B cell (primary cell): Measurements from ENCODE around the gene TIAM1.

Experiments
- CTCF ChIP-seq: fragments of 200-600 bp; IDR thresholded peaks from one replicate; pipeline ENCODE4 v1.8.0; 2022; ENCODE audit warnings: antibody characterized with exemption, mild to moderate bottlenecking
- EZH2 ChIP-seq: IDR thresholded peaks from 2 replicates; pipeline ENCODE4 v1.6.1; 2012; ENCODE audit warnings: borderline replicate concordance, low read depth, mild to moderate bottlenecking, moderate library complexity, low read length; ENCODE audit not compliant: insufficient read depth, poor library complexity, severe bottlenecking

GRCh38 chr21:31194510-31195293, 149.4 kb downstream of the TIAM1 start:
- TF ChIP-seq CTCF (no peak), EZH2 (no peak)
